ENCODE results near the gene CBX8.

GRCh38 chr17:79796763-79797491 is at the start of gene CBX8:
- TF ChIP-seq CTCF (IDR thresholded peaks at IDR 0.05; ENCODE audit: low read depth, low read length), result no peak
- peak; percentile 31 for TF ChIP-seq POLR2A (IDR thresholded peaks at IDR 0.05; ENCODE audit: extremely low read depth, insufficient read length)
- TF ChIP-seq MYC (IDR thresholded peaks at IDR 0.05; ENCODE audit: low read depth, low read length), result peak; percentile 33
